HCT116 (cell line): ENCODE results near the gene SKI. TPM values are rescaled to one million over a fixed set of nuclear protein-coding genes. Genes with fewer than 3 reads are reported as not detected.

Source experiments
- ATAC-seq: fragments of 200-7000 bp; cut with Tn5 transposase; 2 replicates; pipeline ENCODE4 v1.9.1; 2020; ENCODE audit warnings: mild to moderate bottlenecking, moderate library complexity
- BruUV-seq: library from RNA; stranded (reverse); fragments of 400-500 nt; replicated peaks from 2 replicates; lab custom pipeline; 2021; lab: Mats Ljungman, UMichigan
- CTCF ChIA-PET: fragments of 300-600 bp; sonication (Branson Sonifier 250); formaldehyde crosslinking; loops from one replicate; lab custom pipeline; 2021; ENCODE audit warnings: antibody characterized with exemption; lab: Charles Lee
- POLR2A ChIA-PET: fragments of 300-600, 350-600 bp; sonication (Branson Sonifier 250); formaldehyde crosslinking; loops from one replicate; lab custom pipeline; 2021; ENCODE audit warnings: antibody characterized with exemption; lab: Charles Lee
- RAD21 ChIA-PET, 2 experiments: fragments of 300-600 bp; sonication (Branson Sonifier 250); formaldehyde crosslinking; loops; one replicate each; lab custom pipeline; 2023; ENCODE audit warnings: low total read pairs in 2 of 2; ENCODE audit not compliant: uncharacterized antibody in 2 of 2, unreplicated experiment in 2 of 2, low non-redundant PET in 1 of 2; lab: Charles Lee
- DNase-seq: peaks from one replicate; pipeline ENCODE4 v3.0.0-alpha.2; 2010; ENCODE audit warnings: low read depth, low spot score
- H2AFZ ChIP-seq: fragments of 200-600 bp; shearing (Covaris generic), sonication (generic); 2 replicates; pipeline ENCODE4 v1.6.1; 2017; ENCODE audit warnings: low read depth, mixed run types, mixed read lengths, antibody characterized with exemption, low read length; ENCODE audit not compliant: poor library complexity, severe bottlenecking
- H3K27ac ChIP-seq: 2 replicates; pipeline ENCODE4 v1.5.1; 2012; ENCODE audit warnings: low read depth, low read length
- H3K27me3 ChIP-seq: fragments of 200-600 bp; sonication (generic); 2 replicates; pipeline ENCODE4 v1.6.1; 2016; ENCODE audit warnings: mixed run types, low read length, mixed read lengths; ENCODE audit not compliant: insufficient read depth
- H3K36me3 ChIP-seq, 2 experiments: fragments of 200-500 bp in 1 of 2; fragments of 200-600 bp in 1 of 2; sonication (Bioruptor generic) in 1 of 2; sonication (generic) in 1 of 2; 2 replicates each; pipeline versions ENCODE4 v1.5.1 to v1.6.1; 2014 to 2016; ENCODE audit warnings: low read length in 2 of 2, inconsistent platforms in 1 of 2, mixed read lengths in 1 of 2, mixed run types in 1 of 2; ENCODE audit not compliant: insufficient read depth in 2 of 2, control insufficient read depth in 1 of 2
- H3K4me1 ChIP-seq, 2 experiments: fragments of 200-600 bp in 1 of 2; sonication (generic) in 1 of 2; 2 replicates each; pipeline versions ENCODE4 v1.5.1 to v1.6.1; 2012 to 2017; ENCODE audit warnings: low read length in 2 of 2, inconsistent platforms in 1 of 2, mild to moderate bottlenecking in 1 of 2, mixed read lengths in 1 of 2, mixed run types in 1 of 2, moderate library complexity in 1 of 2; ENCODE audit not compliant: insufficient read depth in 2 of 2, control insufficient read depth in 1 of 2
- H3K4me2 ChIP-seq: fragments of 200-600 bp; sonication (generic); 2 replicates; pipeline ENCODE4 v1.6.1; 2017; ENCODE audit warnings: mixed run types, low read length, mixed read lengths
- H3K4me3 ChIP-seq, 2 experiments: fragments of 200-600 bp in 1 of 2; sonication (generic) in 1 of 2; replicated peaks in 1 of 2; 2 replicates each; pipeline ENCODE4 v1.5.1; 2011 to 2016; ENCODE audit warnings: low read length in 2 of 2, control low read depth in 1 of 2, low read depth in 1 of 2, mild to moderate bottlenecking in 1 of 2, mixed read lengths in 1 of 2, mixed run types in 1 of 2
- H3K79me2 ChIP-seq: fragments of 200-600 bp; sonication (generic); 2 replicates; pipeline ENCODE4 v1.6.1; 2017; ENCODE audit warnings: mild to moderate bottlenecking, mixed run types, low read length, moderate library complexity, mixed read lengths; ENCODE audit not compliant: insufficient read depth
- H3K9ac ChIP-seq: fragments of 200-600 bp; sonication (generic); 2 replicates; pipeline ENCODE4 v1.6.1; 2016; ENCODE audit warnings: low read length, mixed read lengths
- H3K9me2 ChIP-seq: fragments of 200-600 bp; sonication (generic), shearing (Covaris generic); 2 replicates; pipeline ENCODE4 v1.6.1; 2017; ENCODE audit warnings: mixed run types, mild to moderate bottlenecking, moderate library complexity; ENCODE audit not compliant: insufficient read depth
- H3K9me3 ChIP-seq, 2 experiments: fragments of 200-500 bp in 1 of 2; fragments of 200-600 bp in 1 of 2; sonication (Bioruptor generic) in 1 of 2; sonication (generic) in 1 of 2; 2 replicates each; pipeline ENCODE4 v1.6.1; 2014 to 2017; ENCODE audit warnings: low read length in 2 of 2, mixed read lengths in 2 of 2, inconsistent platforms in 1 of 2, low read depth in 1 of 2, mild to moderate bottlenecking in 1 of 2, mixed run types in 1 of 2, moderate library complexity in 1 of 2; ENCODE audit not compliant: control insufficient read depth in 1 of 2, insufficient read depth in 1 of 2
- H4K20me1 ChIP-seq: fragments of 200-600 bp; sonication (generic), shearing (Covaris generic); 2 replicates; pipeline ENCODE4 v1.6.1; 2017; ENCODE audit warnings: mixed run types, mild to moderate bottlenecking, moderate library complexity; ENCODE audit not compliant: insufficient read depth
- CBX3 ChIP-seq: IDR thresholded peaks from 2 replicates; pipeline ENCODE4 v1.6.1; 2012; ENCODE audit warnings: low read depth
- EGR1 ChIP-seq: IDR thresholded peaks from 2 replicates; pipeline ENCODE4 v1.6.1; 2012; ENCODE audit warnings: low read depth
- ELF1 ChIP-seq: IDR thresholded peaks from 2 replicates; pipeline ENCODE4 v1.6.1; 2012; ENCODE audit warnings: low read depth, borderline replicate concordance
- FOSL1 ChIP-seq: IDR thresholded peaks from 2 replicates; pipeline ENCODE4 v1.6.1; 2012; ENCODE audit warnings: low read depth
- JUND ChIP-seq: IDR thresholded peaks from 2 replicates; pipeline ENCODE4 v1.6.1; 2012
- RAD21 ChIP-seq: IDR thresholded peaks from 2 replicates; pipeline ENCODE4 v1.6.1; 2012; ENCODE audit warnings: low read depth, mild to moderate bottlenecking
- YY1 ChIP-seq: IDR thresholded peaks from 2 replicates; pipeline ENCODE4 v1.6.1; 2011; ENCODE audit warnings: low read length, low read depth, moderate library complexity, mild to moderate bottlenecking; ENCODE audit not compliant: insufficient replicate concordance; ENCODE audit errors: extremely low read depth
- ZFX ChIP-seq: fragments of 450-650 bp; IDR thresholded peaks from 2 replicates; pipeline ENCODE4 v1.6.1; 2017
- ZNF274 ChIP-seq: fragments of 200-500 bp; sonication (Bioruptor generic); IDR thresholded peaks from 2 replicates; pipeline ENCODE4 v1.6.1; 2014; ENCODE audit warnings: mild to moderate bottlenecking, low read depth, low read length, inconsistent platforms
- intact Hi-C: fragments of 100-400 bp; cut with micrococcal nuclease; formaldehyde crosslinking; loops from 2 replicates; pipeline ENCODE4 v1.10.0; 2022
- total RNA-seq: library from RNA; stranded (reverse); gene quantifications from one replicate; pipeline ENCODE4 v1.2.1, GENCODE V29; 2021; ENCODE audit not compliant: unreplicated experiment
- TF ChIP-seq, protein P1 (sequence below), 3 experiments: fragments of 200-600 bp in 1 of 3; sonication (generic) in 1 of 3; IDR thresholded peaks in 2 of 3; conservative IDR thresholded peaks in 1 of 3; 2 replicates each; pipeline ENCODE4 v1.5.1; 2012 to 2017; ENCODE audit warnings: low read depth in 2 of 3, low read length in 2 of 3, antibody characterized with exemption in 1 of 3, borderline replicate concordance in 1 of 3, control low read depth in 1 of 3, mild to moderate bottlenecking in 1 of 3, mixed read lengths in 1 of 3, mixed run types in 1 of 3, moderate library complexity in 1 of 3; ENCODE audit not compliant: insufficient read depth in 1 of 3
- TF ChIP-seq, protein P2 (sequence below): IDR thresholded peaks from 2 replicates; pipeline ENCODE4 v1.6.1; 2012; ENCODE audit warnings: low read depth

Gene SKI
- total RNA-seq, 1 experiment from 2014 or later, result 56.2 TPM

DNA sequence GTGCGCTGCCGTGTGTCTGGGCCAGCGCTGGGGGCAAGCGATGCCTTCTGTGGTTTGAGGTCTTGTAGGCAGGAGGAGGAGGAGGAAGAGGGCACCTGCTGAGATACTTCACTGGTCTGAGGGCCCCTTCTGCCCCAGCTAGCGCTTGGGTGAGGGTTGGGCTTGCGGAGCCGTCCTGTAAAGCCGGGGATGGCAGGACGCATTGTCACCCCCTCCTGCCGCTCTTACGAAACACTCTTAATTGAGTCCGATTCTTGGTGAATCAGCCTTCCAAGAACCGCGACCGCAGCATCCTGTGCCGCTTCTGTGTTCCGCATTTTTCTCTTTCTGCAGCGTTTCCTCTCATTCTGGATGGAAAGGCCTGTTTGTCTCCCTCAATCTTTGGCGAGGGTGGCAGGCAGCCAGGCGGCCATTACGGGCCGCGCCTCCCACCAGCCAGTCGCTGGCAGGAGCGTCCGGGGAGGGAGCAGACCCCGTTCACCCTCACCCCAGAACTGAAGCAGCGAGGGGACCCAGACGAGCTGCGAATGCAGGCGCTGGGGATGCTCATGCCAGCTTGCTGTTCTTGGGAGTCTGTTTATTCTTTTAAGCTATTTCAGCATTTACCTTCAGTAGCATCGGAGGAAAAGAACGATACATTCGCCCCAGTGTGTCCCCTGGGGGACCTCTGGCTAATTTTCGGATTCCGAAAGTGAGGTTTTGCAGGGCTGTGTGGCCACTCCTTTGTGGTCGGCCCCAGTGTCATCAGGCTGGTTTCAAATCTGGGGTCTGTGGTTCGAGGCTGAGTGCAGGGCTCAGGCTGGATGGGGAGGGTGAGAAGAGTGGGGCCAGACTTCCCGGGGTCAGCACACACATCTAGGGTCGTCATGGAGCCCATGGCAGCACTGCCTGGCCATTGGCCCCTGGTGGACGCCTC lies 62.7 kb downstream of the SKI start:
- CTCF ChIA-PET, result no interaction called here
- BruUV-seq, result no TSS peak
- Histone ChIP-seq H3K4me2 (no peak overlapping the region), H3K79me2 (peaks cover 98% of the 10 kb centered on the region), H3K4me3 (no peak overlapping the region), H3K9ac (no peak overlapping the region), H4K20me1 (peaks cover 8% of the 10 kb centered on the region; the same call in 1 of the 2 replicates), H3K27me3 (no peaks in the 10 kb centered on the region), H3K36me3 (no peaks in the 10 kb centered on the region), H3K27ac (no peak overlapping the region; the same call in 1 of the 2 replicates), H2AFZ (no peak overlapping the region), H3K9me3 (no peaks in the 10 kb centered on the region), H3K9me2 (no peaks in the 10 kb centered on the region), H3K4me1 (no peaks in the 10 kb centered on the region)
- POLR2A ChIA-PET, result no interaction called here
- RAD21 ChIA-PET, result no interaction called here
- intact Hi-C loops, result no loop called here
- TF ChIP-seq, protein P1, sequence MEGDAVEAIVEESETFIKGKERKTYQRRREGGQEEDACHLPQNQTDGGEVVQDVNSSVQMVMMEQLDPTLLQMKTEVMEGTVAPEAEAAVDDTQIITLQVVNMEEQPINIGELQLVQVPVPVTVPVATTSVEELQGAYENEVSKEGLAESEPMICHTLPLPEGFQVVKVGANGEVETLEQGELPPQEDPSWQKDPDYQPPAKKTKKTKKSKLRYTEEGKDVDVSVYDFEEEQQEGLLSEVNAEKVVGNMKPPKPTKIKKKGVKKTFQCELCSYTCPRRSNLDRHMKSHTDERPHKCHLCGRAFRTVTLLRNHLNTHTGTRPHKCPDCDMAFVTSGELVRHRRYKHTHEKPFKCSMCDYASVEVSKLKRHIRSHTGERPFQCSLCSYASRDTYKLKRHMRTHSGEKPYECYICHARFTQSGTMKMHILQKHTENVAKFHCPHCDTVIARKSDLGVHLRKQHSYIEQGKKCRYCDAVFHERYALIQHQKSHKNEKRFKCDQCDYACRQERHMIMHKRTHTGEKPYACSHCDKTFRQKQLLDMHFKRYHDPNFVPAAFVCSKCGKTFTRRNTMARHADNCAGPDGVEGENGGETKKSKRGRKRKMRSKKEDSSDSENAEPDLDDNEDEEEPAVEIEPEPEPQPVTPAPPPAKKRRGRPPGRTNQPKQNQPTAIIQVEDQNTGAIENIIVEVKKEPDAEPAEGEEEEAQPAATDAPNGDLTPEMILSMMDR (IDR thresholded peaks at IDR 0.05 in 2 of 3, conservative IDR thresholded peaks at IDR 0.05 in 1 of 3; ENCODE audit: borderline replicate concordance in 1 of 3, insufficient read depth in 1 of 3, low read depth in 2 of 3, low read length in 2 of 3), result no peak
- TF ChIP-seq YY1 (no peak), EGR1 (no peak), FOSL1 (no peak), RAD21 (no peak), ELF1 (no peak), CBX3 (no peak), JUND (no peak), ZNF274 (no peak), ZFX (no peak)
- TF ChIP-seq, protein P2, sequence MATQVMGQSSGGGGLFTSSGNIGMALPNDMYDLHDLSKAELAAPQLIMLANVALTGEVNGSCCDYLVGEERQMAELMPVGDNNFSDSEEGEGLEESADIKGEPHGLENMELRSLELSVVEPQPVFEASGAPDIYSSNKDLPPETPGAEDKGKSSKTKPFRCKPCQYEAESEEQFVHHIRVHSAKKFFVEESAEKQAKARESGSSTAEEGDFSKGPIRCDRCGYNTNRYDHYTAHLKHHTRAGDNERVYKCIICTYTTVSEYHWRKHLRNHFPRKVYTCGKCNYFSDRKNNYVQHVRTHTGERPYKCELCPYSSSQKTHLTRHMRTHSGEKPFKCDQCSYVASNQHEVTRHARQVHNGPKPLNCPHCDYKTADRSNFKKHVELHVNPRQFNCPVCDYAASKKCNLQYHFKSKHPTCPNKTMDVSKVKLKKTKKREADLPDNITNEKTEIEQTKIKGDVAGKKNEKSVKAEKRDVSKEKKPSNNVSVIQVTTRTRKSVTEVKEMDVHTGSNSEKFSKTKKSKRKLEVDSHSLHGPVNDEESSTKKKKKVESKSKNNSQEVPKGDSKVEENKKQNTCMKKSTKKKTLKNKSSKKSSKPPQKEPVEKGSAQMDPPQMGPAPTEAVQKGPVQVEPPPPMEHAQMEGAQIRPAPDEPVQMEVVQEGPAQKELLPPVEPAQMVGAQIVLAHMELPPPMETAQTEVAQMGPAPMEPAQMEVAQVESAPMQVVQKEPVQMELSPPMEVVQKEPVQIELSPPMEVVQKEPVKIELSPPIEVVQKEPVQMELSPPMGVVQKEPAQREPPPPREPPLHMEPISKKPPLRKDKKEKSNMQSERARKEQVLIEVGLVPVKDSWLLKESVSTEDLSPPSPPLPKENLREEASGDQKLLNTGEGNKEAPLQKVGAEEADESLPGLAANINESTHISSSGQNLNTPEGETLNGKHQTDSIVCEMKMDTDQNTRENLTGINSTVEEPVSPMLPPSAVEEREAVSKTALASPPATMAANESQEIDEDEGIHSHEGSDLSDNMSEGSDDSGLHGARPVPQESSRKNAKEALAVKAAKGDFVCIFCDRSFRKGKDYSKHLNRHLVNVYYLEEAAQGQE, result no peak
- ATAC-seq, result no peak
- no peak for DNase-seq
